GM21390 (cell line): ENCODE data around the gene APOBR.
"Not testable (repeated sequence)": the region's sequence is repeated elsewhere in the genome, so short reads cannot be mapped to it uniquely, and the experiment has no call there.

Experiments
- ATAC-seq: cut with Tn5 transposase; IDR thresholded peaks from one replicate; pipeline ENCODE4 v1.9.1; 2021; ENCODE audit not compliant: unreplicated experiment

Gene APOBR

DNA sequence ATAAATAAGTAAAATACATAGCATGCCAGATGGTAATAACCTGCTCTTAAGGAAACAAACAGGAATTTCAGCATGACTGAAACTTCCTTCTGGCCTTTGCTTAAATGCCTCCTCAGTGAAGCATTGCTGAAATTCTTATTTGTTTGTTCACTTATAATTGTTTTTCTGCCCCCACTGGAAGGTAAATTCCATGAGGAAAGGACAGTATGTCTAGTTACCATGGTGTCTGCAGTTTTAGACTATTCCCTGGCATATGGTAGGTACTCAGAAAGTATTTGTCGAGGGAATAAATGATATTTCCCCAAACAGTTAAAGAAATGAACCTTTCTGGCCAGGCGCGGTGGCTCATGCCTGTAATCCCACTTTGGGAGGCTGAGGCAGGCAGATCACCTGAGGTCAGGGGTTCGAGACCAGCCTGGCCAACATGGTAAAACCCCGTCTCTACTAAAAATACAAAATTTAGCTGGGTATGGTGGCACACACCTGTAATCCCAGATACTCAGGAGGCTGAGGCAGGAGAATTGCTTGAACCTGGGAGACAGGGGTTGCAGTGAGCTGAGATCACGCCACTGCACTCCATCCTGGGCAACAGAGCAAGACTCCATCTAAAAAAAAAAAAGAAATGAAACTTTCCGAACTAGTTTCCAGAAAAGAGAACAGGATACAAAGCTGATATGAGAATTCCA lies 32.8 kb downstream of the APOBR start:
- ATAC-seq, result not testable (repeated sequence)

- ATAC-seq, result no peak
Observed at GRCh38 chr16:28527985-28528384, 33.5 kb downstream of the APOBR start.

- no peak for ATAC-seq
Observed at GRCh38 chr16:28528463-28528867, 34.0 kb downstream of the APOBR start.

- ATAC-seq, result no peak
Observed at GRCh38 chr16:28529124-28529523, 34.7 kb downstream of the APOBR start.

DNA sequence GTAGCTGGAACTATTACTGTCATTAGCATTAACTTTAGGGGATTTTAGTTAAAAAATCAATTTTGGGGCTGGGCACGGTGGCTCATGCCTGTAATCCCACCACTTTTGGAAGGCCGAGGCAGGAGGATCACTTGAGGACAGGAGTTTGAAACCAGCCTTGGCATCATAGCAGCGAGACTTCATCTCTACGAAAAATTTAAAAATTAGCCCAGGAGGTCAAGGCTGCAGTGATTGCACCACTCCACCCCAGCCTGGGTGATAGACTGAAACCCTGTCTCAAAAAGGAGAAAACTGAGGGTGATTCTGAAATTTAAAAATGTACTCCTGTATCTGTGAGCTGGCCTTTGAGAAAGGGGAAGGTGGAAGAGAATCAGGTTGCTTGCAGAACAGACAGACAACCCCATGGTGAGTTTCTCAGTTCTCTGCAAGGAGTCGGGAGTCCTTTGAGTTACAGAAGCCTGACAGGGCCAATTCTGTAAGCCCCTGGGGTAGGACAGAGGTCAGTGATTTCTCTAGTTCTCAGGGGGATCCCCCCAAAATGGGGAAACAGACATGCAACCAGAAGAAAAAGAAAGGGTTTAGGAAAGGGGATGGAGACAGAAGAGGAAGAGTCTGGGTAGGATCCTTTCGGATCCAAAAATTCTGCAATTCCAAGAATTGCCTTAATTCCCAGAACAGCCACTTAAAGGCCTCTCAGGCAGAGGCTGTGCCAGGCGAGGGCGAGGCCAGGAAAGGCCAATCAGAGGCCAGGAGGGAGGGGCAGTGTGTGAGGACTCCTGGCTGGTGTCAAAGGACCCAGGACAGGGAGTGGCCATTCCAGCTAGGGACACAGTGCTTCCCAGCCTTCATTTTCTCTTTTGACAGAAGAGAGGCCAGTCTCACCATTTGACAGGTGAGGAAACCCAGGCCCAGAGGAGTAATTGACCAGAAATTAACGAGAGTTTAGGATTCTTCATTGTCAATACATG lies 37.6 kb downstream of the APOBR start:
- no peak for ATAC-seq

GRCh38 chr16:28532940-28533647 lies 38.7 kb downstream of the APOBR start:
- no peak for ATAC-seq

DNA sequence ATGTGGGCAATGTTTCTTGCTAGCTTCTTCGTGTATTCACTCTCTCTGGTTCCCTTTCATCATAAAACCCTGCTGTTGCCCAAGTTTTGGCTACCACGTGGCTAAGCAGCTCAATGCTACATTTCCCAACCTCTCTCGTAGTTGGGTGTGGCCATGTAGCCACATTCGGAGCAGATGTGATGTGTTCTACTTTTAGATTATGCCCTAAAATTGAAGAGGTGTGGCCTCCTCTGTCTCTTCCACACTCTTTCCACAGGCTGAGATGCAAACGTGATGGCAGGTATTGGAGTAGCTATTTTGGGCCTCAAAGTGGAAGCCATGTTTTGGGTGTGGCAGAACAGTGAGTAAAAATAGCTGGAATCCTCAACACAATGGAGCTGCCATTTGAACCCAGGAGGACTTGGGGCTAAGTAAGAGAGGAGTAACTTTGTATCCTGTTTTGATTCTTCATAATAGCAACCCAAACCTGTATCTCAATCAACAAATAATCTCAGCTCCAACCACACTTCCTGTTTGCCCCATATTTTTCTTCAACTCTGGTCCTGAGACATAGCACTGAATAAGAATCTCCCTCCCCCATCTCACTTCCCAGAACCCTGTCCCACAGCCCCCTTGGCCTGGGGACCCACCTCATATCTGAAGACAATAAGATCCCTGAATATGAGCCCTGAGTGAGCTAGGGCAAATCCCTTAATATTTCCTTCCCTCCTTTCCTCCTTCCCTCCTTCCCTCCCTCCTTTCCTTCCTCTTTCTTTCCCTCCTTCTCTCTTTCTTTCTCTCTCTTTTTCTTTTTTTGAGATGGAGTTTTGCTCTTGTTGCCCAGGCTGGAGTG lies 40.3 kb downstream of the APOBR start:
- ATAC-seq, result no peak

GRCh38 chr16:28537076-28537475 lies 42.6 kb downstream of the APOBR start:
- ATAC-seq, result no peak

DNA sequence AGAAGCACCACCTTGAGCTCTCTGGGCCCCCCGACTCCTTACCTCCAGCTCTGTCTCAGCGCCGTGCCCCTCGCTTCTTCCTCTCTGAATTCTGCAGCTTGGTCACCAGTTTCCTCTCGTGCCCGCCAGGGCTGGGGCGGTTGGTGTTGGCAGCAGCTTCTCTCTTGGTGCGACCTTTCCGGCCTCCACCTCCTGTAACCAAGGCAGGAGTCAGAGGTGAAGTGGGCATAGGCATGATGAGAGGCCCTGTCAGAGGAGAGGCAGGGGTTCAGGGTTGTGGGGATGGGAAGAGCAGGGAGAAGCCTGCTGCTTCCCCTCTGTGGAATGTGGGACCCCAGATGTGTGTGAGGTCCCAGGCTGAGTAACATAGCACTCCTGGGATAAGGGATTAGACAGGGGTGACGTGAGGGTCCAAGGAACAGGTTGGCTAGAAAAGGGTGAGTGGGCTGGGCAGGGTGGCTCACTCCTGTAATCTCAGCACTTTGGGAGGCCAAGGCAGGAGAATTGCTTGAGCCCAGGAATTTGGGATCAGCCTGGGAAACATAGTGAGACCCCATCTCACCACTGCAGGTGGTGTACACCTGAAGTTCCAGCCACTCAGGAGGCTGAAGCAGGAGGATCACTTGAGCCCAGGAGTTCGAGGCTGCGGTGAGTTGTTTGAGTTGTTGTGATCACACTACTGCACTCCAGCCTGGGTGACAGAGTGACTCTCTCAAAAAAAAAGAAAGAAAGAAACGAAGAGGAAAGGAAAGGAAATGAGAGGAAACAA lies 43.7 kb downstream of the APOBR start:
- no peak for ATAC-seq

DNA sequence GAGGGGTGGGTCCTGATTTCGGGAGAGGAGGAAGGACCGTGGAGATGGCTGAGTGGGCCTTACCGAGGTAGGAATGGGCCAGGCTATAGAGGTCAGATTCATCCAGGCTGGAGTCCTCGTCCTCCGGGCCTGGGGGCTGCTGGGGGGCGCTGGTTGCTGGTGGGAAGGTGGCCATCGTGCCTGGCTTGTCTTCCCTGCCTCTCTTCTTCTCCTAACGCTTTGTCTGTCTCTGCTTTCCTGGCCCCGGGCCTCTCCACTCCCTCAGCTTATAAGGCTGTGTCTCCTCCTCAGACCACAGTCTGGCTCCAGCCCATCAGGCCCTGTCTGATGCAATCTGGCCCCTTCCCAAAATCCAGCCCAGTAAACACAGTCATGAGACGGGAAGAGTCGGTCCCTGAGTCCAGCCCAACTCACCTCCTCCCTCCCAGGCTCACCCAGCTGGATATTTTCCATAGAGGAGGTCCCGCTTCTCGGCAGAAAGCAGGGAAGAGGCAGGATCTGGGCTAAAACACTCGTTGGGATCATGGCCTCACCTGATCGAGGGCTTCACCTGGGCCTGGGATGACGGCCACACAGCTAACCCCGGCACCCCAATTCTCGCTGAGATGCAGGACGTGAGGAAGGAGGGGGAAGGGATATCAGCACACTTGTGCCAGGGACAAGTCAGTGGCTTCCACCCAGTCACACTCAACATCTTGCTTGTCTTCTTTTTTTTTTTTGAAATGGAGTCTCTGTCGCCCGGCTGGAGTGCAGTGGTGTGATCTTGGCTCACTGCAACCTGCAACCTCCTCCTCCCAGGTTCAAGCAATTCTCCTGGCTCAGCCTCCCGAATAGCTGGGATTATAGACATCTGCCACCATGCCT lies 44.5 kb downstream of the APOBR start, which contains the start of gene NUPR1:
TSS of gene NUPR1 (minus strand) at position 242 of the 864 bp plus-strand sequence. CDS start at position 175, 67 bp downstream.
- no peak for ATAC-seq

DNA sequence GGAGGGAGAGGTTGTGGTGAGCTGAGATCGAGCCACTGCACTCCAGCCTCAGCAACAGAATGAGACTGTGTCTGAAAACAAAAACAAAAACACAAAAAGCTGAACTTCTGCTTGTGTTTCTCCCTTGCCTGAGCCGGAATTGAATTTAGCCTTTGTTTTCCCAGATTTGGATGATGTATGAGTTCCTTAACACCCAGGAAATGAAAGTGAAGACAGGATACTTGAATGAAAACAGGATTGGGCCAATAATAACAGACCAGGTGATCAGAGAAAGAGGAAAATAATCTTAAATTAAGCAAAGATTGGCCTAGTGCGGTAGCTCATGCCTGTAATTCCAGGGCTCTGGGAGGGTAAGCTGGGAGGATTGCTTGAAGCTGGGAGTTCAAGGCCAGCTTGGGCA lies 45.9 kb downstream of the APOBR start:
- ATAC-seq, result no peak

DNA sequence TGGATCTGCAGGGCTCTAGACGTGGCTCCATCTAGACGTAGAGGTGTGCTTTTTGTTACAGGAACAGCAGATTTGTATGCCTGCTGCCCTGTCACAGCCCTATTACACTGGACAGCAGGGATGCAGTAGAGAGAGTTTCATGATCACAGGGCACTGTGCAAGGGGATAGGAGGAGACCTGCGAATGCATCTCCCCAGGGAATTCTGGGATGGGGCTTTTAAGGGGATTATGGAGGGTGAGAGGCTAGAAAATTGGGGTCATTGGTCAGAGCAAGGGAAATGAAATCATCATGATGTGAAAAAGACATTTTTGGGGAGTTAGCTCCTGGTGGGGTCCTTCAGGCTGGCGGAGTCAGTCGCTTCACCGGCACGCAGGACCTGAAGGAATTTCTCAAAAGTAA lies 48.2 kb downstream of the APOBR start:
- no peak for ATAC-seq

DNA sequence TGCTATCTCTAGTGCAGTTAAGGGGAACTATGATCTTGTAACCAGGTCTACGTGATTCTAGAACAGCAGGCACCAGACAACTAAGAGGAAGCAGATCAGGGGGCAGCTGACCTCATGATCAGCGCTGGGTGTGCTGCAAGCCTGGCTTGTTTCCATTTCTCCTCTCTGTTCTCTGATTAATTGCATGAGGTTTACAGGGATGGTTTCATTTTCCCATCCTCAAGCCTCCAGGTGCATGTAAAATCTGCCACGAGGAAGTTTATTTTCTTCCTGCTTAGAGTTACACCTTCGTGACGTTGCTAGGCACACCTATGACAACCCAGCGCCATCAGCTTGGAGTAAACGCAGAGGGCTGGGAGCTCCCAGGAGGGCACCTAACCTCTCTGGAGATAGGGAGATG lies 48.6 kb downstream of the APOBR start:
- no peak for ATAC-seq

- ATAC-seq, result no peak
Observed at GRCh38 chr16:28544998-28545397, 50.6 kb downstream of the APOBR start.

DNA sequence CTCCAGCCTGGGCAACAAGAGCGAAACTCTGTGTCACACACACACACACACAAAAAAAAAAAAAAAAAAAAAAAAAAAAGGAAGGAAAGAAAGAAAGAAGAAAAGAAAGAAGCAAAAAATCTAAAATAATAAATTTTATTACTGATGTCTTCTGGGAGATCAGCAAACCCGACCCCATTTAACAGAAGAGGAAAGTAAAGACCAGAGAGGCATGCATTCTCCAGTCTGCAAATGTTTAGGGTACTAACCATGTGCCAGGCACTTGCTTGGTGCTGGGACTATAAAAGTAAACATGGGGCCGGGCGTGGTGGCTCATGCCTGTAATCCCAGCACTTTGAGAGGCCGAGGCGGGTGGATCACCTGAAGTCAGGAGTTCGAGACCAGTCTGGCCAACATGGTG lies 51.5 kb downstream of the APOBR start:
- not testable (repeated sequence) for ATAC-seq

DNA sequence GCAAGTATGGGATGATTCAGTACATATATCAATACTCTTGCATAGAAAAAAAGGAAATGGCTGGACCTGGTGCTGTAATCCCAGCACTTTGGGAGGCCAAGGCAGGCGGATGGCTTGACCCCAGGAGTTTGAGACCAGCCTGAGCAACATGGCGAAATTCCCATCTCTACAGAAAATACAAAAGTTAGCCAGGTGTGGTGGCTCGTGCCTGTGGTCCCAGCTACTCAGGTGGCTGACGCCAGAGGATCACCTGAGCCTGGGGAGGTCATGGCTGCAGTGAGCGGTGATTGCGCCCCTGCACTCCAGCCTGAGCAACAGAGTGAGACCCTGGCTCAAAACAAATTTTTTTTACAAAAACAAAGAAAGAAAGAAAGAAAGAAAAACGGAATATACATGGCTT lies 52.2 kb downstream of the APOBR start:
- no peak for ATAC-seq

GRCh38 chr16:28548306-28548802 lies 53.9 kb downstream of the APOBR start:
- ATAC-seq, result no peak
